ENCODE data around the gene CUL9.
"Not testable (repeated sequence)": the region's sequence is repeated elsewhere in the genome, so short reads cannot be mapped to it uniquely, and the experiment has no call there.

Gene CUL9
- total RNA-seq, result 42.9 to 163 (median 108) reads per million in 9 experiments

DNA sequence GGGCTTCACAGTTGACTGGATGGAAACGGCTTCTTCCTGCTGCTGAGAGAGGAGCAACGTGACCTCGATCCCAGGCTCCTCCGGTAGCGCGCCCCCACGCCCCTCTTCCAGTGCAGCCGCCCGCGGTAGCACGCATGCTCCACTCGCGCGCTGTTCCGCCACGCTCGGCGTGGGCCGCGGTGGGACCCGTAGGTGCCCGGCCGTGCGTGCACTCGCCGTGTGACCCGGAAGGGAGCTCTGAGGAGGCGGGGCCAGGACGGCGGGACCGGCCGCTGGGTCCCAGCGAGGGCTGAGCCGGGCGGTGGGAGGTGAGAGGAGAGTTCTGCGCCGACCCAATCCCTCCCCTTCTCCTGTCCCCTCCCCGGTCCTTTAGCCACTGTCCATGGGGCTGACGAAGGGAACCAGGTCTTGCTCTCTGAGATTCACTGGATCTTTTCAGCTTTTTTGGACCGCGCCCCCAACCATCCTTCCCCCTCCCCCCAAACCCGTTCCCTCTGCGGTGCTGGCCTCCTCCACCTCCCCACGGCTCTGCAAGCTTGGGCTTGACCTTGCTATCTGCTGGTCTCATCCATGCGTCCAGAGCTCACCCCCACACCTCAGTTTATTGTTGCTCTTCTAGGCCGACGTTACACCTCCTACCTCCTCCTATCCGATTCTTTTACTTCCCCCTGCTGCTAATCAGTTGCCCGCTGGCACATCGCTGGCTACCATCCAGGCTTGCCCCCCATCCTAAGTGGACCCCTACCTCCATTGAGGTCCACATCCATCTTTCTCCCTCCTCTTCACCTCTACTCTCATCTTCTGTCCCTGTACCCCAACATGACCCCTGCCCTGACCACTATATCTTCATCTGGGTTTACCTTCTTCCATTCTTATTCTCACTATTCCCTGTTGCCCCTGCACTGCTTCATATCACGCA, at the start of gene CUL9:
Gene CUL9, plus strand, starts transcription at position 255 of the 919 bp plus-strand sequence. CDS start 2,115 bp downstream, outside the sequence.
- peaks cover 33 to 48% of the 10 kb centered on the region in 2 donors for H3K4me1 Mint-ChIP-seq (ENCODE audit: low read depth in 2 of 2)
- no peaks in the 10 kb centered on the region for H3K9me3 Mint-ChIP-seq
- H3K27me3 Mint-ChIP-seq, result no peaks in the 10 kb centered on the region
- ATAC-seq (replicated peaks), result peak; percentile 99
- peak; percentile 72 to 75 (median 73) for DNase-seq
- peaks cover 25% of the 10 kb centered on the region for H3K36me3 Mint-ChIP-seq (ENCODE audit: insufficient read depth)
- H3K27ac Mint-ChIP-seq, result peak within 1 kb of the TSS; percentile 67 to 90
- peak within 1 kb of the TSS; percentile 82 to 92 for H3K4me3 Mint-ChIP-seq

DNA sequence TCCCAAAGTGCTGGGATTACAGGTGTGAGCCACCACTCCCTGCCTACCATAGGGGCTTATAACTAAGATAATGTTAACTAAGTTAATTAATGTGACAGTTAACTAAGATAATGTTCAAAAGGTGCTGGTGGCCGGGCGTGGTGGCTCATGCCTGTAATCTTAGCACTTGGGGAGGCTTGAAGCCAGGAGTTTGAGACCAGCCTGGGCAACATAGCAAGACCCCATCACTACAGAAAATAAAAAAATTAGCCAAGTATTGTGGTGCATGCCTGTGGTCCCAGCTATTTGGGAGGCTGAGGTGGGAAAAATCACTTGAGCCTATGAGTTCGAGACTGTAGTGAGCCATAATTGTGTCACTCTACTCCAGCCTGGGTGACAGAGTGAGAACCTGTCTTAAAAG, 43.7 kb upstream of the CUL9 start:
- H3K4me1 Mint-ChIP-seq (ENCODE audit: low read depth in 2 of 2), result peaks cover 8 to 18% of the 10 kb centered on the region in 2 donors
- no peaks in the 10 kb centered on the region for H3K9me3 Mint-ChIP-seq
- no peaks in the 10 kb centered on the region for H3K27me3 Mint-ChIP-seq
- no peaks in the 10 kb centered on the region for H3K36me3 Mint-ChIP-seq (ENCODE audit: insufficient read depth)
- DNase-seq (no peak), ATAC-seq (replicated peaks) (no peak)
- no peak overlapping the region for H3K4me3 Mint-ChIP-seq
- no peak overlapping the region for H3K27ac Mint-ChIP-seq

DNA sequence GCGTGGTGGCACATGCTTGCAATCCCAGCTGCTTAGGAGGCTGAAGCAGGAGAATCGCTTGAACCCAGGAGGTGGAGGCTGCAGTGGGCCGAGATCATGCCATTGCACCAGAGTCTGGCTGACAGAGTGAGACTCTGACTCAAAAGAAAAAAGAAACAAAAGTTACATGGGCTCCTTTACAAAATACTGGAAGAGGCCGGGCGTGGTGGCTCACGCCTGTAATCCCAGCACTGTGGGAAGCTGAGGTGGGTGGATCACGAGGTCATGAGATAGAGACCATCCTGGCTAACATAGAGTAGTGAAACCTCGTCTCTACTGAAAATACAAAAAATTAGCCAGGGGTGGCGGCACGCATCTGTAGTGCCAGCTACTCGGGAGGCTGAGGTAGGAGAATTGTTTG, 42.0 kb upstream of the CUL9 start:
- not testable (repeated sequence) for H3K36me3 Mint-ChIP-seq (ENCODE audit: insufficient read depth); H3K27me3 Mint-ChIP-seq; H3K4me3 Mint-ChIP-seq; ATAC-seq (replicated peaks); H3K27ac Mint-ChIP-seq; DNase-seq; H3K9me3 Mint-ChIP-seq
- H3K4me1 Mint-ChIP-seq (ENCODE audit: low read depth in 2 of 2), result peaks cover 15 to 24% of the 10 kb centered on the region in 2 donors

DNA sequence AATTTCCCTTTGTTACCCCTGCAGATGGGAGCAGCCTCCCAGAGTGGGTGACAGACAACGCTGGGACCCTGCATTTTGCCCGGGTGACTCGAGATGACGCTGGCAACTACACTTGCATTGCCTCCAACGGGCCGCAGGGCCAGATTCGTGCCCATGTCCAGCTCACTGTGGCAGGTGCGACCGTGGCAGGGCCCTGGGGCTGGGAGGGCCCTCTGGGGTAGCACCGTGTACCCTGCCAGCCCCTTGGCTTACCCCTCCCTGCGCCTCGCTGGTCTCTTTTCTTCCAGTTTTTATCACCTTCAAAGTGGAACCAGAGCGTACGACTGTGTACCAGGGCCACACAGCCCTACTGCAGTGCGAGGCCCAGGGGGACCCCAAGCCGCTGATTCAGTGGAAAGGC, 40.4 kb upstream of the CUL9 start:
- Mint-ChIP-seq H3K4me3 (peak overlapping the region; percentile 55 to 70), H3K27me3 (peaks cover 0 to 13% of the 10 kb centered on the region in 2 donors), H3K27ac (peak overlapping the region; percentile 66 to 90), H3K4me1 (ENCODE audit: low read depth in 2 of 2) (peaks cover 15 to 20% of the 10 kb centered on the region in 2 donors), H3K9me3 (no peaks in the 10 kb centered on the region), H3K36me3 (ENCODE audit: insufficient read depth) (no peaks in the 10 kb centered on the region)
- DNase-seq (no peak), ATAC-seq (replicated peaks) (no peak)

DNA sequence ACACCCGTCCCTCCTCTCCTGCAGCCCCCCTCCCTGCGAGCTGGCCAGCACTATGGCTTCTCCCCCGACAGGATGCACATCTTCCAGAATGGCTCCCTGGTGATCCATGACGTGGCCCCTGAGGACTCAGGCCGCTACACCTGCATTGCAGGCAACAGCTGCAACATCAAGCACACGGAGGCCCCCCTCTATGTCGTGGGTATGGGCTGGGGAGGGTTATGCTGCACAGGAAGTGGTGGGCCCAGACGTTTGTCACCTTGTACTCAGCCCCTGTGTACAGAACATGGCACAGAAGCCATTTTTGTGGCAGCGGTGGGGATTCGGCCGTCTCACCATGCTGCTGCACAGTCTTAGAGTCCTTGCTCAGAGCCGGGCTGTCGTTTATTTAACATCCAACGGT, 39.9 kb upstream of the CUL9 start:
- peaks cover 0 to 13% of the 10 kb centered on the region in 2 donors for H3K27me3 Mint-ChIP-seq
- ATAC-seq (replicated peaks) (peak; percentile 86), DNase-seq (peak; percentile 29 to 53 (median 35))
- H3K36me3 Mint-ChIP-seq (ENCODE audit: insufficient read depth), result no peaks in the 10 kb centered on the region
- H3K27ac Mint-ChIP-seq, result peak overlapping the region; percentile 66 to 90
- H3K9me3 Mint-ChIP-seq, result no peaks in the 10 kb centered on the region
- peak overlapping the region; percentile 55 to 70 for H3K4me3 Mint-ChIP-seq
- H3K4me1 Mint-ChIP-seq (ENCODE audit: low read depth in 2 of 2), result peaks cover 15 to 20% of the 10 kb centered on the region in 2 donors

DNA sequence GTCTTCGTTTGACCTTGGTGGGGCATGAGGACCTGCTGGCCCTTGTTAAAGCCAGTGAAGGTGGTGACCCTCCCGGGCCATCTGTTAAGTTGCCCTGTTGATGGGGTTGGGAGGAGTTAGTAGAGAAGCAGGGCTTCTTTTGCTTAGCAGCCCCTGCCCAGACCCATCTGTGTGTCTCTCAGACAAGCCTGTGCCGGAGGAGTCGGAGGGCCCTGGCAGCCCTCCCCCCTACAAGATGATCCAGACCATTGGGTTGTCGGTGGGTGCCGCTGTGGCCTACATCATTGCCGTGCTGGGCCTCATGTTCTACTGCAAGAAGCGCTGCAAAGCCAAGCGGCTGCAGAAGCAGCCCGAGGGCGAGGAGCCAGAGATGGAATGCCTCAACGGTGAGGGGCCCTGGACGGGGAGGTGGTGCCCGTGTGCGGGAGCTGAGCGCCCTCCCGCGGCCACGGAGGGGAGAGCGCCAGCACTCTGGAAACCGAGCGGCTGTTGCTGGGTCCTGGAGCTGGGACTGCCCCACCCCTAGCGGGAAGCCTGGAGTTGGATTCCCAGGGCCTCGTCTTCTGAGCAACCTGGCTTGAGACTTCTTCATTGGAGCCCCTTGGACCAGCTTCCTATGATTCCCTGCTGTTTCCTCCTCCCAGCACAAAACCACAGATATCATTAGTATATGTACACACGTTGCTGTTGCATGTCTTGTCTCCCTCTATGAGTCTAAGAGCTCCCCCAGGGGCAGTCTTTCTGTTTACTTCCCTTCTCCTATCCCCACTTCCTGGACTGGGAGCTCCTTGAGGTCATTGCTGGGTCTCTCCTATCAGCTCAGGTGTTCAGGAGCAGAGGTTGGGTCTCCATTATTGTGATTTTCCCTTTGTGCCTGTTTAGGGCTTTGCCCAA, 38.5 kb upstream of the CUL9 start:
- Mint-ChIP-seq H3K9me3 (no peaks in the 10 kb centered on the region), H3K4me1 (ENCODE audit: low read depth in 2 of 2) (peaks cover 15 to 20% of the 10 kb centered on the region in 2 donors), H3K27ac (peak overlapping the region; percentile 23 to 90), H3K27me3 (peaks cover 0 to 13% of the 10 kb centered on the region in 2 donors), H3K4me3 (peak overlapping the region; percentile 55 to 70), H3K36me3 (ENCODE audit: insufficient read depth) (no peaks in the 10 kb centered on the region)
- ATAC-seq (replicated peaks), result peak; percentile 87
- DNase-seq, result peak; percentile 66 to 83 (median 77)

DNA sequence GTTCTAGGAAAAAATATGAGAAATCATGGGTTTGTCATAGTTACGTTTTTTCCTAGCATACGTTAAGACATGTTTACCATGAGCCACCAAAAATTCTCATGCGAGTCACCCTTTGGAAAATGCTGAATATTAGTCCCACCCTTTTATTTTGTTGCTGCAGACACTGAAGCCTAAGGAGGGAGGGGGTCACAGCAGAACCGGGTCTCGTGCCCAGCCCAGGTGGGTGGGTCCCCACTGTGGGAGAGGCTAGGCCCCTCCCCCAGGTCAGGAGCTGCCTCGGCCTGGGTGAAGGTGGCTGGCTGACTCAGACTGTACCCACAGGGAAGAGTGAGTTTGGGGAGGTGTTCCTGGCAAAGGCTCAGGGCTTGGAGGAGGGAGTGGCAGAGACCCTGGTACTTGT, 37.1 kb upstream of the CUL9 start:
- Mint-ChIP-seq H3K4me3 (no peak overlapping the region), H3K4me1 (ENCODE audit: low read depth in 2 of 2) (peaks cover 15 to 20% of the 10 kb centered on the region in 2 donors), H3K9me3 (no peaks in the 10 kb centered on the region), H3K27me3 (peaks cover 0 to 13% of the 10 kb centered on the region in 2 donors), H3K36me3 (ENCODE audit: insufficient read depth) (no peaks in the 10 kb centered on the region), H3K27ac (no peak overlapping the region)
- no peak for ATAC-seq (replicated peaks)
- no peak for DNase-seq

- Mint-ChIP-seq H3K4me1 (ENCODE audit: low read depth in 2 of 2) (peaks cover 15 to 20% of the 10 kb centered on the region in 2 donors), H3K36me3 (ENCODE audit: insufficient read depth) (no peaks in the 10 kb centered on the region), H3K27me3 (peaks cover 0 to 13% of the 10 kb centered on the region in 2 donors), H3K27ac (peak overlapping the region in 1 of 2 donors; percentile 7), H3K4me3 (no peak overlapping the region), H3K9me3 (no peaks in the 10 kb centered on the region)
- ATAC-seq (replicated peaks) (no peak), DNase-seq (no peak)
These were observed 35.7 kb upstream of the CUL9 start for GRCh38 chr6:43146261-43146660.

- H3K27ac Mint-ChIP-seq, result peak overlapping the region in 1 of 2 donors; percentile 81
- H3K27me3 Mint-ChIP-seq, result peaks cover 0 to 13% of the 10 kb centered on the region in 2 donors
- H3K9me3 Mint-ChIP-seq, result no peaks in the 10 kb centered on the region
- no peak overlapping the region for H3K4me3 Mint-ChIP-seq
- H3K4me1 Mint-ChIP-seq (ENCODE audit: low read depth in 2 of 2), result peaks cover 14 to 18% of the 10 kb centered on the region in 2 donors
- H3K36me3 Mint-ChIP-seq (ENCODE audit: insufficient read depth), result no peaks in the 10 kb centered on the region
- no peak for ATAC-seq (replicated peaks)
- no peak for DNase-seq
These were observed 35.0 kb upstream of the CUL9 start for GRCh38 chr6:43146709-43147688.

DNA sequence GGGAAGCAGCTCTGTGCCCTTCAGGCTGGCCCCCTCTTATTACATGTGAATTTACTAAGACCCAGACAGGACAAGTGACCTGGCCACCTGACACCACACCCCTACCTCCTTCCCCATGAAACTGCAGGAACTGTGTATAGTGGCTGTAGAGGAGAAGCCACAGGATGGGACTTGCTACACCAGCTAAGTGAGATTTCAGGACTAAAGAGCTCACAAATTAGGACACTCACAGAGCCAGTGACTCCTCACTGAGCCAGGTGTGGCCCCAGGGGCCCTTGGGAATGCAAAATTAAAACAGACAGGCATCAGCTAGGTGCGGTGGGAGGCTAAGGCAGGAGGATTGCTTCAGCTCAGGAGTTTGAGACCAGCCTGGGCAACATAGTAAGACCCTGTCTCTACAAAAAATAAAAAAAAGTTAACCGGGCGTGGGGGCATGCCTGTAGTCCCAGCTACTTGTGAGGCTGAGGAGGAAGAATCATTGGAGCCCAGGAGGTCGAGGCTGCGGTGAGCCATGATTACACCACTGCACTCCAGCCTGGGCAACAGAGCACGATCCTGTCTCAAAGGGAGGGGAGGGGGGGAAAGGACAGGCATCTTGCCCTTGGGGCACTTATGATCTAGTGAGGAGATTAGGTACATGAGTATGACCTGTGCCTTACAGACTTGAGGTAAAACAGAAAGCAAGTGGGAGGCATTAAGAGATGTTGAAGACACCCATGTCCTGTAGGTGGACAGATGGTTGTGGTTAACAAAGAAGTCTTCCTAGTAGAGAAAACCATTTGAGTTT, 34.1 kb upstream of the CUL9 start:
- no peaks in the 10 kb centered on the region for H3K36me3 Mint-ChIP-seq (ENCODE audit: insufficient read depth)
- DNase-seq, result no peak
- H3K9me3 Mint-ChIP-seq, result no peaks in the 10 kb centered on the region
- peaks cover 0 to 13% of the 10 kb centered on the region in 2 donors for H3K27me3 Mint-ChIP-seq
- peak overlapping the region in 1 of 2 donors; percentile 81 for H3K27ac Mint-ChIP-seq
- H3K4me1 Mint-ChIP-seq (ENCODE audit: low read depth in 2 of 2), result peaks cover 10% of the 10 kb centered on the region in 2 donors
- no peak for ATAC-seq (replicated peaks)
- H3K4me3 Mint-ChIP-seq, result no peak overlapping the region

DNA sequence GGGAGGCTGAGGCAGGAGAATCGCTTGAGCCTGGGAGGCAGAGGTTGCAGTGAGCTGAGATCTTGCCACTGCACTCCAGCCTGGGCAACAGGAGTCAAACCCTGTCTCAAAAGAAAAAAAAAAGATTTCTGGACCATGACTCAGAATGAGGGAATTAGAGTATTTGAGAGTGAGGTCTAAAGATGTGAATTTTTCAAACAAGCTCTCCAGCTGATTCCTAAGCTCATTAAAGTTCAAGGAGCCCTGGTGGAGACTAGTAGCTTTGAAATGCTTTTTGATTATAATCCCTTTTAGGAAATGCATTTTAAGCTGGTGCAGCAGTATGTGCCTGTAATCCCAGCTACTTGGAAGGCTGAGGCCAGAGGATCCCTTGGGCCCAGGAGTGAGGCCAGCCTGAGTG, 32.7 kb upstream of the CUL9 start:
- peak overlapping the region; percentile 8 to 65 for H3K27ac Mint-ChIP-seq
- no peaks in the 10 kb centered on the region for H3K36me3 Mint-ChIP-seq (ENCODE audit: insufficient read depth)
- H3K4me3 Mint-ChIP-seq, result no peak overlapping the region
- DNase-seq (no peak), ATAC-seq (replicated peaks) (no peak)
- H3K9me3 Mint-ChIP-seq, result no peaks in the 10 kb centered on the region
- peaks cover 0 to 13% of the 10 kb centered on the region in 2 donors for H3K27me3 Mint-ChIP-seq
- no peaks in the 10 kb centered on the region for H3K4me1 Mint-ChIP-seq (ENCODE audit: low read depth in 2 of 2)
